AG09319 (cell line): ENCODE results near the gene PCED1B.
"Not testable (repeated sequence)": the region's sequence is repeated elsewhere in the genome, so short reads cannot be mapped to it uniquely, and the experiment has no call there.

Source experiments
- DNase-seq: peaks from one replicate; pipeline ENCODE4 v3.0.0-alpha.2; 2010; ENCODE audit warnings: low read depth; ENCODE audit errors: extremely low read depth
- CTCF ChIP-seq: IDR thresholded peaks from 2 replicates; pipeline ENCODE4 v1.5.1; 2011; ENCODE audit warnings: low read depth, mild to moderate bottlenecking, inconsistent platforms, low read length, moderate library complexity

Gene PCED1B

GRCh38 chr12:47194501-47194900 is 115.1 kb downstream of the PCED1B start:
- TF ChIP-seq CTCF = no peak
- no peak for DNase-seq

- no peak for TF ChIP-seq CTCF
- no peak for DNase-seq
Measured at GRCh38 chr12:47200446-47200845, 121.0 kb downstream of the PCED1B start.

GRCh38 chr12:47201190-47201589 is 121.8 kb downstream of the PCED1B start:
- not testable (repeated sequence) for DNase-seq

GRCh38 chr12:47202176-47202575 is 122.8 kb downstream of the PCED1B start:
- no peak for DNase-seq
- no peak for TF ChIP-seq CTCF

- no peak for TF ChIP-seq CTCF
- no peak for DNase-seq
Measured at GRCh38 chr12:47205532-47206449, 126.4 kb downstream of the PCED1B start.

- no peak for TF ChIP-seq CTCF
Measured at GRCh38 chr12:47206450-47207339, 127.3 kb downstream of the PCED1B start.

GRCh38 chr12:47207340-47207717 is 127.9 kb downstream of the PCED1B start:
- TF ChIP-seq CTCF = no peak
- no peak for DNase-seq

More at GRCh38 chr12:47206450-47207339, 127.3 kb downstream of the PCED1B start:
- DNase-seq = no peak
